Ammon's horn (tissue), 1 donor: Measurements from ENCODE around the gene RPS16.

Experiments used
- DNase-seq: peaks from one replicate; pipeline ENCODE4 v3.0.0-alpha.2; 2016; ENCODE audit warnings: low spot score

RPS16 gene

DNA sequence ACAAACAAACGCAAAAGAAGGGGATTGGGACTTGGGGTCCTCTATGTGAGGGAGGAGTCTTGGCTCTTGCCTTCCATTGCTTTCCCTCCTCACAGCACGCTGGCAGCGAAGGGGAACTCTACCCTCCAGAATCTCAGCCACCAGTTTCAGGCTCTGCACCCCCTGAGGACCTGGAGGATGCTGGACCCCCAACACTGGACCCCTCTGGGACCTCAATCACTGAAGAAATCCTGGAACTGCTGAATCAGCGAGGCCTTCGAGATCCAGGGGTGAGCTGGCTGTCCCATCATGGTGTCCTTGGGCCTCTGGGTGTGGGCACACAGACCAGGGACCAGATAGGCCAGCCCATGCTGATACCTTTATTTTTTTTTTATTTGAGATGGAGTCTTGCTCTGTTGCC is 13.7 kb downstream of the RPS16 start:
- no peak for DNase-seq

DNA sequence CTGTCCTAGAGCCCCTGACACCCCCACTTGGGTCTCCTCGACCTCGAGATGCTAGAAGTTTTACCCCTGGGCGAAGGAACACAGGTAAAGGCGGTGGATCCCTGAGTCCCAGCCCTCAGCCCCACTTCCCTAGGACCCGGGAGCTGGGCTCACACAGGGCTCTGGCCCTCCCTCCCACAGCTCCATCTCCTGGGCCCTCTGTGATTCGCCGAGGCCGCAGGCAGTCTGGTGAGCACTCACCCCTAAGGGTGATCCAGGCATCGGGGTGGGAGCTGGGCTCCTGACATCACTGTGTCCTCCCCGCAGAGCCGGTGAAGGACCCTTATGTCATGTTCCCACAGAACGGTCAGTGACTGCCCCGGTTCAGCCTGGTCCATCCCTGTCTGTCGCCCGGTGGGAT is 15.0 kb downstream of the RPS16 start:
- no peak for DNase-seq

DNA sequence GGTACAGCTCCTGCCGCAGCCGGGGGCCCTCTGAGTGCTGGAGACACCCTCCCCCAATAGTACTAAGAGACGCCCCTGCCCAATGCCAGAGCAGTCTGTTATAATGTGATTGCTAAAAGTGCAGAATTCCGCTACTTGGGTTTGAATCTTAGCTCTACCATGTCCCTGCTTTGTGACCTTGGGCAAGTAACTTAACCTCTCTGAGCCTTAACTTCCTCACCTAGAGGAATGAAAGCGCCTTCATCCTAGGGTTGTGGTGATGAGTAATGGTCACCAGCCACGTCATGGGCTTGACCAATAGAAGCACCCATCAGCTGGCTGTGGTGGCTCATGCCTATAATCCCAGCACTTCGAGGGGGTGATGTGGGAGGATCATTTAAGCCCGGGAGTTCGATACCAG is 16.7 kb downstream of the RPS16 start:
- DNase-seq: no peak

DNA sequence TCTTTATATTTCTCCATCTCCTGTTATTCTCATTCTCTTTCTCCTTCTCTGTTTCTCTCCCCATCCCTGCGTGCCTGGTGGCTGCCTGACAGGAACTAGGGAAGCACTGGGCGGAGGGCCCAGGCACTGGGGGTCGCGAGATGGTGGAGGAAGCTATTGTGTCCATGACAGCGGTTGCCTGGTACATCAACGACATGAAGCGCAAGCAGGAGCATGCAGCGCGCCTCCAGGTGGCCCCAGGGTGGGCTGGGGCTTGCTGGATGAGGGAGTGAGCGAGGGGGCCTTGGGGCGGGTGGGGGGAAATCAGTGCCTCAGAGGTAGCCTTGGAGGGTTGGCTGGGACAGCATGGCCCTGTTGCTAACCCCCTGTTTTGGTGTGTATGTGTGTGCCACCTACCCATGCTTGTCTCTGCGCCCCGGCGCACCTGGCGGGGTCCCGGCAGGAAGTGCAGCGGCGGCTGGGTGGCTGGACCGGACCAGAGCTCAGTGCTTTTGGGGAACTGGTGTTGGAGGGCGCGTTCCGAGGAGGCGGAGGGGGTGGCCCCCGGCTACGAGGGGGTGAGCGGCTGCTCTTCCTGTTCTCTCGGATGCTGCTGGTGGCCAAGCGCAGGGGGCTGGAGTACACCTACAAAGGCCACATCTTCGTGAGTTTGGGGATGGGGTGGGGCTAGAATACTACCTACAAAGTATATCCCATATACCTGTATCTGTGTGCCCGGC is 18.1 kb downstream of the RPS16 start:
- DNase-seq: no peak

DNA sequence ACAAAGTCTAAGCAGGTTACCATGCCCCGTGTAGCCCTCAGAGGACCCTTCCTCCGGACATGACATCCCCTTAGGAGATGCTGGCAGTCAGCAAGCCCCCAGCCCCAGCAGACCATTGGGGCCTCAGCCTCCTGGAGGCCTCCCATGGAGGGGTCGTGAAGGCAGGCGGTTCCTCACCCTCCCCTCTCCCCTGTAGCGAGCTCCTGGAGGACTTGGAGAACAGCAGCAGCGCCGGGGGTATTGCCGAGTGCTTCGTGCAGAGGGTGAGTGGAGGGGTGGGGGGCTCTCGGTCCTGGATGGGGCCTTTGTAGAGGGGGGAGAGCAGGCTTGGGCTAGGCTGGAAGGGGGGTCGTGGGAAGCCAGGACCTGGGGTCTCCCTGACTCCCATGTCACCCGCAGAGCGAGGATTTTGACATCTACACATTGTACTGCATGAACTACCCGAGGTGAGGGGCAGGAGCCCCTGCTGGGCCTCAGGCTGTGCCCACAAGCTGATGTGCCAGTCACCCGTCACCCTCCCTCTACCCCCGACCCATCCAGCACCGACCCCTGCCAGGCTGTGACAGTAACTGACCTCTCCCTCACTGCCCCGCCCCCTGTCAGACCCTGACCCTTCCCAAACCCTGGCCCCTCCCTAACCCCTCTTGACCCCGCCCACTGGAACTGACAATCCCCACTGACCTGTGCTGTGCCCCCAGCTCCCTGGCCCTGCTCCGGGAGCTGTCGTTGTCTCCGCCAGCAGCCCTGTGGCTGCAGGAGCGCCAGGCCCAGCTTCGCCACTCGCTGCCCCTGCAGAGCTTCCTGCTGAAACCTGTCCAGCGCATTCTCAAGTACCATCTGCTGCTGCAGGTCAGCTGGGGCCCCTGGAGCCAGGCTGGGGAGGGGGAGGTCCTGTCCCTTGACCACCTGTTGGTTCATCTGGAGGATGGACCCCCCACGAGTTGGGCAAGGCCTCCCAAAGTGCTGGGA is 19.3 kb downstream of the RPS16 start:
- no peak for DNase-seq

DNA sequence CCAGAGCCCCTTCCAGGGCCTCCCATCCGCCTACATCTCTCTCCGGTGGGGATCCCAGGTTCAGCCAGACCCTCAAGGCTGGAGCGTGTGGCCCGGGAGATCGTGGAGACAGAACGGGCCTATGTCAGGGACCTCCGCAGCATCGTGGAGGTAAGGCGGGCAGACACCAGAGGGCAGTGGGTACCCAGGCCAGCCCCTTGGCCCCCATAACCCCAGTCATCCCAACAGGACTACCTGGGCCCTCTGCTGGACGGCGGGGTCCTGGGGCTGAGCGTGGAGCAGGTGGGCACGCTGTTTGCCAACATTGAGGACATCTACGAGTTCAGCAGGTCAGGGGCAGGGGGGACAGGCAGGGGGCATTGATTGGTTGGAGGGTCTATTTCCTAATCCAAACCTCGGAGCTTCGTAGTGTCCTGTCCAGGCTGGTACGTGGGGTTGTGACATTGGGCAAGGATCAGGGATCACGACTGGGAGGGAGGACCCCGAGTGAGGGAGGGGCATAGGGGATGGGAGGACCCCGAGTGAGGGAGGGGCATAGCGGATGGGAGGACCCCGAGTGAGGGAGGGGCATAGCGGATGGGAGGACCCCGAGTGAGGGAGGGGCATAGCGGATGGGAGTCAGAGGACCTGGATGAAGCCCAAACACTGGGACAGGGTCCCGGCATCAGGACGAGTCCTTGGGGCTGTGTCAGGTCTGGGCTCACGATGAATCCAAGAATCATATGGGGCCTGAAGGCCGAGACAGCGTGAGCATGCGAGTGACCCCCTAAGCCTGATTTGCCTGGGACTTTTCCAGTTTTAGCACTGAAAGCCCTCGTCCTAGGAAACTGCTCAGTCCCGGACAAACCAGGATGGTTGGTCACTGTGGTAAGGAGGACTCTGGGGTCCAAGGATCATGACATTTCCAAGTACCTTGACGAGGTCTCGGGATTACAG is 20.4 kb downstream of the RPS16 start:
- DNase-seq: no peak

DNA sequence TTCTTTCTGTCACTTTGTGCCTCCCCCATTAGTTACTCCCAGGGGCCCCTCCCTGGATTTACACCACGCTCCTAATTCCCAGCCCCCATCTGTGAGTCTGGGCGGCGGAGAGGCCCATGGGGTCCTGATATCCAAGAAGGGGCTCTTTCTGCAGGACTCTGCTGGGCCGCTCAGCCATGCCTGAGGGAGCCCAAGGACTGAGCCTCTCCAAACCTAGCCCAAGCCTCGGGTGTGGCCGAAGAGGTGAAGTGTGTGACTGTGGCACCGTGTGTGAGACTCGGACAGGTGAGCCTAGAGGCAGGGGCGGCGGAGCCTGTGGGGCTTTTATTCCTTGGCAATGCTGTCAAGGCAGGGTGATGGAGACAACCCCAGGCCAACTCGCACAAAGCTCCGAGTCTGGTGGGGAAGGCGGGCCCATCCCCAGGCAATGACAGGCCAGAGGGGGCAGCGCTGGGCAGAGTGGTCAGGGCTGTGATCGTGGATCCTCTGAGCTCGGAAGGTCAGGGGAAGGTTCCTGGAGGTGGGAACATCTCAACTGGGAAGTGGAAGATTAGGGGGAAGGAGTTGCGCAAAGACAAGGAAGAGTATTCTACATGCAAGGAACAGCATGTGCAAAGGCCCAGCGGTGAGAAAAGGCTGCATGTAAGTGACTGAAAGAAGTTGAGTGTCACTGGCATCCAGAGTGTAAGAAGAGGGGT is 21.7 kb downstream of the RPS16 start:
- no peak for DNase-seq

DNA sequence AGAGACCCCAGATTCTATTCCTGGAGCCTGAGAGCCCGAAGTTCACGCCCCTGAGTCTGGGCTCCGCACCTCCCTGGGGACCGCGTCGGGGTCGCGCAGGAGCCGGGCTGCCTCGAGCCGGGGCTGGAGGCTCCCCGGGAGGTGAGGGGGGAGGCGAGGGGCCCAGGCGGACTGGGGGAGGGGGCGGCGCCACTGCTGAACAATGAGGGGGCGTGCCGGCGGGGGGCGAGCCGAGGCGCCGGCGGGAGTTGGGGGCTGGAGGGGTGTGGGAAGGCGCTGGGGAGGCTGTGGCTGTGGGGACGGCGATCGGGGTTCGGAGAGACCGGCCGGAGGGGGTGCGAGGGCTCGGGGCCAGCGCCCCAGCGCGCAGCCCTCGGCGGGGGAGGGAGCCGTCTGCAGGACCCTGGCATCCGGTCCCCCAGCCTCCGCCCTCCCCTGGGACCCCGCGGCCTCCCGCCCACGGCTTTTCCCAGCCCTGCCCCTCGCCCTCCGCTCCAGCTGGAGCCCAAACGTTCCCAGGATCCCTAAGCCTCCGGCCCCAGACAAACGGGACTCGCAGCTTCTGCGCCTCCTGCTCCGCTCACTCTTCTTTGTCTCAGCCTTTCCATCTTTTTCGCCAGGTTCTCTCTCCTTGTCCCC is 22.4 kb downstream of the RPS16 start:
- DNase-seq: no peak

DNA sequence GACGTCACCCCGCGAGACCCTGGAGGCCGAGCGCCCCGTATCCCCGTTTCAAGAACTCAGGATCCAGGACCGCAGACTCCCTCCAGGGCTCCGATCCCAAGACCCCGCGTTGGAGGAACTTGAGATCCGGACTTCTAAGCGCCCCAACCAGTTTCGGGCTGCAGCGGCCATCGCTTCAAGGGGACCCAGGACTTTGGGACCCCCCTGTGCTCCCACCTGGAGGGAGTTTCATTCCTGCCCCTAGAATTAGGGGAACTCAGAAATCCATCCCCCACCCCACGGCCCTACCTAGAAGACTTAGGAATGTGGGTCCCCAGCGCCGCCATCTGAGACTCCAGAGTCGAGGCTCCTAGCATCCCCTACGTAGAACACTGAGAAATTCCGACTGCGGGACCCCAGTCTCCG is 22.9 kb downstream of the RPS16 start:
- DNase-seq: no peak

DNA sequence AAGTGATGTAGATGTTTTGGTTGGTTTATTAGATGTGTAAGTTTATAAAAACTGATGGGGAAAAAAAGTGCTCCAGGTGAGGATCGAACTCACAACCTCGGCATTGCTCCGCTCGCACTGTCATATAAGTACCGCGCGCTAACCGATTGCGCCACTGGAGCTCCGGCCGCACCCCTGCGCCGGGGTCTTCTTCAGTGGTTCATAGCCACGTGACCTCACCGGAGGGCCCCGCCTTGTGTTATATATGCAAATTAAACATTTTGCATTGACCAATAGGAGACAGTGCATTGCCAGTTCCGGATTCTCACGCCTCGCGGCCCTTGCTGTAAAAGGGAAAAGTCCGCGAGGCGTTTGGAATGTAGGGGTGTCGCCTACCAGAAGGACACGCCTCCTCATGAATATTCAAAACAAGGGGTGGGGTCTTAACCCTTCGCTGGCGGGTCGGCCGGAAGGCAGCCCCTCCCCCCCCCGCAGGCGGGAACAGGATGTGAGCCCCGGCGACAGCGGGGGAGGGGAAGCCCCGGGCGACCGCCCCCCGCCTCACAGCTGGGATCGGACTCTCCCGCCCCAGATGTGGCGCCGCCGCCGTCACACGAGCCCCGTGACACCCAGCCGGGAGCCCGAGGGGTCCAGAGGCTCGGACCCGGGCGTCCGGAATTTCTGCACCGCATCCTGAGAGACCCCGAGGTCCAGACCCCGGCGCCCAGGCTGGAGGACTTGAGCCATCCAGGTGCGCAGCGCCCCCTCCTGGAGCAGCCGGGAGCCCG is 23.5 kb downstream of the RPS16 start, which contains the start of gene PLEKHG2:
Gene PLEKHG2 (plus strand): TSS at position 570 of the 767 bp plus-strand sequence. CDS start 1,418 bp downstream, outside the sequence.
- peak; percentile 98 for DNase-seq

DNA sequence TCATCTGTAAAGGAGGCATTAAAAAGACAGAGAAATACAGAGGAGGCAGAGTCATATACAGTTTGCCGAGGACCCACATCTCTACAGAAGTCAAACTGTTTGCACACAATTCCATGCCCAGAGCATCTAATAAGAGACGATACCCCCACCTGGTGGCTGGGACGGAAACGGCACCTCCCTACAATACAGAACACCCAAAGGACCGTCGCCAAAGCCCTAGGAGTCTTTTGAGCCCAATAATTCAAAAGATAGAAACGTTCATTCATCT is 24.0 kb downstream of the RPS16 start:
- peak; percentile 90 for DNase-seq

DNA sequence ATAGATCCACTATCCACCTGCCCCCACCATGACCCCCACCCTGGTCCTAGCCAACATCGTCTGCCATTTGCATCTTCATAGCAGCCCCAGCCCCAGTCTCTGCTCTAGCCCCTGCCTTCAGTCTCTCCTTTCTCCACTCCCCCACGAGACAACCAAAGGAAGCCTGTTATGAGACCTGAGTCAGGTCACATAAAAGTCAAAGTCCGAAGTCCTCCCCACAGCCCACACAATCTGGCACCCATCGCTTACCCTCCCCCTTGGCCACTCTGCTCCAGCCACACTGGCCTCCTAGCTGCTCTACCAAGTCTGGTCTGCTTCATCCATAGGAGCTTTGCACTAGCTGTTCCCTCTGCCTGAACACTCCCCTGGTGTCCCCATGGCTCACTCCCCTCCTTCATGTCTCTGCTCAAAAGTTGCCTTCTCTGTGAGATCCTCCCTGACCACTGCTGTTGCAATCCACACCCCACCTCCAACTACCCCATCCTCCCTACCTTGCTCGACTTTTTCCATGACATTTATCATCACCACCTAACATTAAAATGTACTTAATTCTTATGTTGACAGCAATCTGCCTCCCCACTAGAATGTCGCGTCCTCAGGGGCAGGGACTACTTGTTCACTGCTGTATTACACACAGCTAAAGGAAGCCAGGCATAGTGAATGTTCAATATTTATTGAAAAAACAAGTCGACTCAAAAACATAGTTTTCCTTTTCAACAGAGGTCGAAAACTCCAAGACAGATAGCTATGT is 24.5 kb downstream of the RPS16 start:
- DNase-seq: no peak

DNA sequence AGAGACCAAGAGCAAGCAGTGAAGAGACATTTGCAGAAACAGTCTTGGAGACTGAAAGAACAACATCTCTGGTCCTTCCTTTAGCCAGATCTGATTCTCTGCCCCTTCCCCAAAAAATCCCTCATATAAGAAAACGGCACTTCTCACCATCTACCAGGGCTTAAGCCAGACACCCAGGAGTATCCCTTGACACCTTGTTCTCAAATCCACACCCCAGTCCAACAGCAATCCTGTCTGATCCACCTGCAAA is 25.0 kb downstream of the RPS16 start:
- no peak for DNase-seq

DNA sequence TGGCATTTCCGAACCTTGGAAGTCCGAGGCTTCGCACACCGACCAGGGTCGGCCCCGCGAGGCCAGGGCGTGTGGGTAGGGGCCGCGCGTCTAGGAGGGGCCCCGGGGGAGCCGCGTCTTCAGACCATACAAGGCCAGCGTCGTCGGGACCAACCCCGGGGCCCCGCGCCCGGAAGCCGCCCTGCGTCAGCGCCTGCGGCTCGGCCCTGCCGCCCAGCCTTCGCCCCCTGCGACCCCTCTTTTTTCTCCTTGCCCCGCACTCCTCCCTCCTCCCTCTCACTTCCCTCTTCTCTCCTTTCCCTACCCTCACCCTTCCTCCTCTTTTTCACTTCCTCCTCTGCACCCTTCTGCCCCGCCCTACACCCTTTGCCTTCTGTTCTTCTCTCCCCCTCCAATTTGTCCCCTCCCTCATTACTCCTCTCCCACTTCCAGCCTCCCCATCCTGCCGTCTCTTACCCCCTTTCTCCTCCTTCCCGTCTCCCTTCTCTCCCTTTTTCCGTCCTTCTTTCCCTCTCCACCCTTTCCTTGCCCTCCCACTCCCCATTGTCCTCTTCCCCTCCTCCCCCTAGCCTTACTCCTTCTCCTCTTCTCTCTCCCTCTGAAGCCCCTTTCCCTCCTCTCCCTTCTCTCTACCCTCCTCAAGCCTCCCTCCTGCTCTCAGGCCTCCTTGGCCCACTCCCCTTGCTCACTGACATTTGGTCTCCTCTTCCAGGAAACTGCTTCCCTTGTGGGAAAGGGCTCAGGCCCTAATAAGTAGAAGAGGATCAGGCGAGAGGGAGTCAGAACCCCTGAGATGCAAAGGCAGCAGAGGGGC is 25.5 kb downstream of the RPS16 start:
- peak; percentile 73 for DNase-seq

DNA sequence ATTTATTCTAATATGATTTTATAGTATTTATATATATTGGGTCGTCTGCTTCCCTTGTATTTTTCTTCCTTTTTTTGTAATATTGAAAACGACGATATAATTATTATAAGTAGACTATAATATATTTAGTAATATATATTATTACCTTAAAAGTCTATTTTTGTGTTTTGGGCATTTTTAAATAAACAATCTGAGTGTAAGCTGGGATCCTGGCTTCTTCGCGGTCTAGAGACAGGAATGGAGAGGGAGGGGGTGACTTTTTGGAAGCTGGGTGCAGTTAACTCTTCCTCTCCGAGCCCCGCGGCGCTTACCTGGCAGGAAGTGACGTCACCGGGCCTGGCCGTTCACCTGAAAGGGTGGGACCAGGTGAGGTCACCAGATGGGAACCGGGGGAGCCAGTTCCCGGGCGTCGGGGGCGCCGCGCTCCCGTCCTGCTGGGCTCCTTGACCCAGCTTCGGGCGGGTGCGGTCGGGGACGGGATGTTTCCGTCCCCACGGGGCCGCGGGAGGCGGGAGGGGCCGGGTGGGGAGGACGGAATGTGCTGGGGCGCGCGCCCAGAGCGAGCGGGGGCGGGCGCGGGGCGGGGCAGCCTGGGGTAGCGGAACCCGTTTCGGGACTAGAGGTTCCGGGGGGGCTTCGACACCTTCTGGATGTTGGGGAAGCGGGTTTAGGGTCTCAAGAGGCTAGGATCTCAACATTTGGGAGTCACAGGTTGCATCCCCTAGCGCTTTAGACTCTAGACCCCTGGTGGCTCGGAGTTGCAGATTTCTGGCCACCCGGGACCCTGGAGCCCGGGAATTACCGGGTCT is 26.3 kb downstream of the RPS16 start:
- DNase-seq: peak; percentile 56

DNA sequence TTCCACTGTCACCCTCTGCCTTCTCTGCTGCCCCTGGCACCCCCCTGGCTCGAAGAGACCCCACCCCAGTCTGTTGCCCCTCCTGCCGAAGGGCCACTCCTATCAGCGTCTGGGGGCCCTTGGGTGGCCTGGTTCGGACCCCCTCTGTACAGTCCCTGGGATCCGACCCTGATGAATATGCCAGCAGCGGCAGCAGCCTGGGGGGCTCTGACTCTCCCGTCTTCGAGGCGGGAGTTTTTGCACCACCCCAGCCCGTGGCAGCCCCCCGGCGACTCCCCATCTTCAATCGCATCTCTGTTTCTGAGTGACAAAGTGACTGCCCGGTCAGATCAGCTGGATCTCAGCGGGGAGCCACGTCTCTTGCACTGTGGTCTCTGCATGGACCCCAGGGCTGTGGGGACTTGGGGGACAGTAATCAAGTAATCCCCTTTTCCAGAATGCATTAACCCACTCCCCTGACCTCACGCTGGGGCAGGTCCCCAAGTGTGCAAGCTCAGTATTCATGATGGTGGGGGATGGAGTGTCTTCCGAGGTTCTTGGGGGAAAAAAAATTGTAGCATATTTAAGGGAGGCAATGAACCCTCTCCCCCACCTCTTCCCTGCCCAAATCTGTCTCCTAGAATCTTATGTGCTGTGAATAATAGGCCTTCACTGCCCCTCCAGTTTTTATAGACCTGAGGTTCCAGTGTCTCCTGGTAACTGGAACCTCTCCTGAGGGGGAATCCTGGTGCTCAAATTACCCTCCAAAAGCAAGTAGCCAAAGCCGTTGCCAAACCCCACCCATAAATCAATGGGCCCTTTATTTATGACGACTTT is 27.1 kb downstream of the RPS16 start:
- DNase-seq: no peak

DNA sequence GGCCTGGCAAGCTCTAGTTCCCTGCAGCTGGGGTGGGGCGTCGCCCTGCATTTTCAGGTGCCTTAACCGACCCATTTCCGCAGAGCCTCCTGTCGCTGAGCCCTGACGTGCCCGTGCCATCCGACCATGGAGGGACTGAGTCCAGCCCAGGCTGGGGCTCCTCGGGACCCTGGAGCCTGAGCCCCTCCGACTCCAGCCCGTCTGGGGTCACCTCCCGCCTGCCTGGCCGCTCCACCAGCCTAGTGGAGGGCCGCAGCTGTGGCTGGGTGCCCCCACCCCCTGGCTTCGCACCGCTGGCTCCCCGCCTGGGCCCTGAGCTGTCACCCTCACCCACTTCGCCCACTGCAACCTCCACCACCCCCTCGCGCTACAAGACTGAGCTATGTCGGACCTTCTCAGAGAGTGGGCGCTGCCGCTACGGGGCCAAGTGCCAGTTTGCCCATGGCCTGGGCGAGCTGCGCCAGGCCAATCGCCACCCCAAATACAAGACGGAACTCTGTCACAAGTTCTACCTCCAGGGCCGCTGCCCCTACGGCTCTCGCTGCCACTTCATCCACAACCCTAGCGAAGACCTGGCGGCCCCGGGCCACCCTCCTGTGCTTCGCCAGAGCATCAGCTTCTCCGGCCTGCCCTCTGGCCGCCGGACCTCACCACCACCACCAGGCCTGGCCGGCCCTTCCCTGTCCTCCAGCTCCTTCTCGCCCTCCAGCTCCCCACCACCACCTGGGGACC is 27.9 kb downstream of the RPS16 start:
- DNase-seq: no peak
